PFSK-1 (cell line): ENCODE results near the gene WNK2.

Experiments
- FOXP2 ChIP-seq: optimal IDR thresholded peaks from 2 replicates; pipeline ENCODE3; 2011; ENCODE audit warnings: borderline replicate concordance, control low read depth, inconsistent platforms; ENCODE audit not compliant: insufficient read depth; ENCODE audit errors: extremely low read length, extremely low read depth
- POLR2AphosphoS5 ChIP-seq: IDR thresholded peaks from 2 replicates; pipeline ENCODE4 v1.6.1; 2012; ENCODE audit warnings: low read depth, mild to moderate bottlenecking, control low read depth, low read length, moderate library complexity
- SIN3A ChIP-seq: IDR thresholded peaks from 2 replicates; pipeline ENCODE4 v1.6.1; 2012; ENCODE audit warnings: mild to moderate bottlenecking, low read length, moderate library complexity, borderline replicate concordance; ENCODE audit not compliant: insufficient read depth
- TAF1 ChIP-seq: IDR thresholded peaks from 2 replicates; pipeline ENCODE4 v1.6.1; 2012; ENCODE audit warnings: low read length, control low read depth, borderline replicate concordance; ENCODE audit not compliant: insufficient read depth
- TF ChIP-seq, protein P1 (sequence below), 2 experiments: IDR thresholded peaks; 2 replicates each; pipeline versions ENCODE4 v1.6.1 to v1.8.0; 2011 to 2012; ENCODE audit warnings: low read depth in 2 of 2, low read length in 2 of 2, control low read depth in 1 of 2, inconsistent platforms in 1 of 2, mild to moderate bottlenecking in 1 of 2, moderate library complexity in 1 of 2; ENCODE audit not compliant: insufficient read depth in 1 of 2

Gene WNK2

DNA sequence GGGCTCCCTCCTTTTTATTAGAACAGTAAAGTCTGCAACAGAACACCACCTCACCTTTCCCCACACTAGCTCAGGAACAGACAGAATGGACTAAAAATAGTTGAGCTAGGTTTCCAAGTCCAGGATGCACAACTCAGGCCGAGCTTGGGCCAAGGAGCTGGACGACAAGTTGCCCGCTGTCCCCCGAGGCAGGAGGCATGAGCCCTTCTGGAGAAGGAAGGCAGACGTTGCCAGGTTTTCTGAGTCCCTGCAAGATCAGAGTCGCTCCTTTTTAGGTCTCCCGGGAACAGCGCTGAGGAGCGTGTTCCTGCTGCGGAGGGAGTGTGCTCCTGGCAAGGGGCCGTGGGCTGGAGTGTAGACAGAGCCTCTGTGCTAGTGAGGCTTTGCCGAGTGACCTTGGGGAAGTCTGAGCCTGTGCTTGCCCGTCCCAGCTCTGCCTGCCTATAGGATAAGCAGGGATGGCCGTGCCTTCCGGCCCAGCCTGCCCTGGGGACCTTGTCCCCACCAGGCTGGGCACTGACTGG is 121.6 kb downstream of the WNK2 start:
- TF ChIP-seq, protein P1, sequence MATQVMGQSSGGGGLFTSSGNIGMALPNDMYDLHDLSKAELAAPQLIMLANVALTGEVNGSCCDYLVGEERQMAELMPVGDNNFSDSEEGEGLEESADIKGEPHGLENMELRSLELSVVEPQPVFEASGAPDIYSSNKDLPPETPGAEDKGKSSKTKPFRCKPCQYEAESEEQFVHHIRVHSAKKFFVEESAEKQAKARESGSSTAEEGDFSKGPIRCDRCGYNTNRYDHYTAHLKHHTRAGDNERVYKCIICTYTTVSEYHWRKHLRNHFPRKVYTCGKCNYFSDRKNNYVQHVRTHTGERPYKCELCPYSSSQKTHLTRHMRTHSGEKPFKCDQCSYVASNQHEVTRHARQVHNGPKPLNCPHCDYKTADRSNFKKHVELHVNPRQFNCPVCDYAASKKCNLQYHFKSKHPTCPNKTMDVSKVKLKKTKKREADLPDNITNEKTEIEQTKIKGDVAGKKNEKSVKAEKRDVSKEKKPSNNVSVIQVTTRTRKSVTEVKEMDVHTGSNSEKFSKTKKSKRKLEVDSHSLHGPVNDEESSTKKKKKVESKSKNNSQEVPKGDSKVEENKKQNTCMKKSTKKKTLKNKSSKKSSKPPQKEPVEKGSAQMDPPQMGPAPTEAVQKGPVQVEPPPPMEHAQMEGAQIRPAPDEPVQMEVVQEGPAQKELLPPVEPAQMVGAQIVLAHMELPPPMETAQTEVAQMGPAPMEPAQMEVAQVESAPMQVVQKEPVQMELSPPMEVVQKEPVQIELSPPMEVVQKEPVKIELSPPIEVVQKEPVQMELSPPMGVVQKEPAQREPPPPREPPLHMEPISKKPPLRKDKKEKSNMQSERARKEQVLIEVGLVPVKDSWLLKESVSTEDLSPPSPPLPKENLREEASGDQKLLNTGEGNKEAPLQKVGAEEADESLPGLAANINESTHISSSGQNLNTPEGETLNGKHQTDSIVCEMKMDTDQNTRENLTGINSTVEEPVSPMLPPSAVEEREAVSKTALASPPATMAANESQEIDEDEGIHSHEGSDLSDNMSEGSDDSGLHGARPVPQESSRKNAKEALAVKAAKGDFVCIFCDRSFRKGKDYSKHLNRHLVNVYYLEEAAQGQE (IDR thresholded peaks at IDR 0.05; ENCODE audit: insufficient read depth in 1 of 2, low read depth in 2 of 2, low read length in 2 of 2), result no peak
- TF ChIP-seq POLR2AphosphoS5, result no peak
- TF ChIP-seq TAF1, result no peak
- TF ChIP-seq FOXP2, result no peak
- TF ChIP-seq SIN3A, result no peak

DNA sequence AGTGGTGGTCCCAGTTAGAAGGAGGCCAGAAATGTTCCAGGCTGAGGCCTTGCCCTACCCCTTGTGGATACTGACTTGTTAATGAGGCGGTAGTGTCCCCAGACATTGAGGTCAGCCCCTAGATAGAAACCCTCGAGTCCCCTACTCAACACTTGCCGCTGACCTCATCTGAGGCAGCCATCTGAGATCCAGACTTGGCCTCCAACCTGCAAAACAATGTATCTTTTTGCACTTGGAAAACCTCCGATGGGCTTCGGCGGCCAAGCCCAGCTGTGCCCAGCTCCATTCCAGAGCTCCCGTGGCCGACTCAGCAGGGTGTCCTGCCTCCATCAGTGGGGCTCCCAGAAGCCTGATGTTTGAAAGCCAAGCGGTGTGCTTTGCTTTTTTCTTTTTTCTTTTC is 122.1 kb downstream of the WNK2 start:
- TF ChIP-seq POLR2AphosphoS5, result no peak
- no peak for TF ChIP-seq FOXP2
- TF ChIP-seq, protein P1 (IDR thresholded peaks at IDR 0.05; ENCODE audit: insufficient read depth in 1 of 2, low read depth in 2 of 2, low read length in 2 of 2), result no peak
- TF ChIP-seq TAF1, result no peak
- no peak for TF ChIP-seq SIN3A

DNA sequence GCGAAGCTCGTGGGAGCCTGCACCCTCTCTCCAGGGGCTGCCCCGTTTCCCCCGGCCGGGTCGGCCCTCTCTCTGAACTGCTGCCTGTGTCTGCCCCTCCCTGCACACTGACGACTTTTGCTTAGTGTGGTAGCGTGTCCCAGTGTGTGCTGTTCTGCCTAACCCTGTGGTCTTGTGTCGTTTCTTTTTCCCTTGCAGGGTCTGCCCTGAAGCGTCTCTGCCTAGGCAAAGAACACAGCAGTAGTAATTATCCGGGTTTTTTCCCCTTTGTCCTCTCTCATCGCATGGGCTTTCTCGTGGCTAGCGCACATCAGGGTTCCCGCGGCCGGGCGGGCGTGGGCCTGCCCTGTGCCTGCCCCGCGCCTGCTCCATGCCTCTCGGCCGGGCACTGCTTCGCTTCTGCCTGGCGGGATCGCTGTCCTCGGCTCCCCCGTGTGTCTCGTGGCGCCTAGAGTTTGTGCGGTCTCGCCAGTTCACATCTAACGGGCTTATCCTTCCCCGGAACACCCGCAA is 122.7 kb downstream of the WNK2 start:
- no peak for TF ChIP-seq TAF1
- TF ChIP-seq SIN3A, result no peak
- TF ChIP-seq FOXP2, result no peak
- TF ChIP-seq, protein P1 (IDR thresholded peaks at IDR 0.05; ENCODE audit: insufficient read depth in 1 of 2, low read depth in 2 of 2, low read length in 2 of 2), result no peak
- TF ChIP-seq POLR2AphosphoS5, result no peak

DNA sequence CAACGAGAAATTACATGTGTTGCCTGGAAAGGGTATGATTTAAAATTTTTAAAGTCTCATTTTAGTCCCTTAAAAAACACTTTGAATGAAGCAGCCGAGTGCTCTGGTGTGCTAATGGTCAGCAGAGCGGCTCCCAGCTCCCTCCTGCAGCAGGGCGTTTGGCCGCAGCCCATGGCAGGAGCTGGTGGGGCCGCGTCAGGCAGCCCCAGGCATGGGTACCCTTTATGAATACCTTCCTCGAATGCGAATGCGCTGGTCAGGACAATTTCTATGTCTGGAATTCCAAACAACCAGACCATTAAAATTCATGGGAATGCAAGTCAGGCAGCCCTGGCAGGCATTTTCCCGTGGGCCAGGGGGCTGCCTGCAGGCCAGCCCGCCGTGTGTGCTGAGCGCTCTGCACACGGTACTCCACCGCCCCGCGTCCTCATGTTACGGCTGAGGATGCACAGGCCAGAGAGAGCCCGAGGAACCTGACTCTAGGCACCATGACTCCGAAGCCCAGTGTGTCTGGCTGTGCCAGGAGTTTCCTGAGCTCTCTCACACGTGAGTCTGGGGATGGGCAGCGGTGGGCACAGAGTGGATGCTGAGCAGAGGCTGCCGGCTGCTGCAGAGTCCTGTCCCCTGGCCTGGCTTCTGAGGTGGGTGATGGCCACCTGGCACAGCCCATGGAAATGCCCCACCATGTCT is 123.7 kb downstream of the WNK2 start:
- no peak for TF ChIP-seq SIN3A
- no peak for TF ChIP-seq FOXP2
- TF ChIP-seq, protein P1 (IDR thresholded peaks at IDR 0.05; ENCODE audit: insufficient read depth in 1 of 2, low read depth in 2 of 2, low read length in 2 of 2), result no peak
- TF ChIP-seq POLR2AphosphoS5, result no peak
